Peyer's patch (tissue), 4 donors: ENCODE data around the gene ENPP7. TPM values are rescaled to one million over a fixed set of nuclear protein-coding genes. Genes with fewer than 3 reads are reported as not detected.

Experiments
- DNase-seq, 3 donors: peaks; one replicate each; pipeline ENCODE4 v3.0.0-alpha.2; 2017 to 2019
- H3K27ac ChIP-seq, 4 donors: fragments of 200-600 bp; sonication (generic); one replicate each; pipeline ENCODE4 v1.5.1; 2016 to 2019
- H3K27me3 ChIP-seq, 2 donors: fragments of 200-600 bp; sonication (generic); one replicate each; pipeline ENCODE4 v1.5.1; 2019
- H3K36me3 ChIP-seq, 3 donors: fragments of 200-600 bp; sonication (generic); one replicate each; pipeline ENCODE4 v1.5.1; 2016 to 2019
- H3K4me1 ChIP-seq, 4 donors: fragments of 200-600 bp; sonication (generic); one replicate each; pipeline ENCODE4 v1.5.1; 2016 to 2019
- H3K4me3 ChIP-seq, 4 donors: fragments of 200-600 bp; sonication (generic); 1 replicate in 3 of 4; 2 replicates in 1 of 4; pipeline ENCODE4 v1.5.1; 2016 to 2019; ENCODE audit warnings: mild to moderate bottlenecking in 1 of 4
- H3K9me3 ChIP-seq, 4 donors: fragments of 200-600 bp; sonication (generic); one replicate each; pipeline ENCODE4 v1.5.1; 2016 to 2019; ENCODE audit warnings: mild to moderate bottlenecking in 1 of 4
- POLR2A ChIP-seq, 2 donors: fragments of 450-650 bp; IDR thresholded peaks; one replicate each; pipeline ENCODE4 v1.5.1; 2017; ENCODE audit warnings: antibody characterized with exemption in 2 of 2, mild to moderate bottlenecking in 2 of 2, moderate library complexity in 2 of 2
- small RNA-seq, 2 donors: library from RNA; depleted of rRNA; stranded (forward); fragments of <200 nt; gene quantifications; one replicate each; pipeline ENCODE3, GENCODE V24; 2016
- total RNA-seq, 4 donors: library from RNA; depleted of rRNA; stranded (reverse); fragments of >200 nt; gene quantifications; one replicate each; pipeline ENCODE4 v1.1.0, GENCODE V29; 2016
- TF ChIP-seq, protein P1 (sequence below), 6 experiments: fragments of 450-650 bp in 4 of 6; fragments of 200-600 bp in 2 of 6; sonication (generic) in 1 of 6; IDR thresholded peaks; one replicate each; pipeline ENCODE4 v1.5.1; 2017 to 2019; ENCODE audit warnings: antibody characterized with exemption in 6 of 6, mild to moderate bottlenecking in 3 of 6, moderate library complexity in 1 of 6

ENPP7 gene
- total RNA-seq, 4 donors from 2014 or later = 17.2 to 27.3 (median 22.5) TPM; not detected in 1

DNA sequence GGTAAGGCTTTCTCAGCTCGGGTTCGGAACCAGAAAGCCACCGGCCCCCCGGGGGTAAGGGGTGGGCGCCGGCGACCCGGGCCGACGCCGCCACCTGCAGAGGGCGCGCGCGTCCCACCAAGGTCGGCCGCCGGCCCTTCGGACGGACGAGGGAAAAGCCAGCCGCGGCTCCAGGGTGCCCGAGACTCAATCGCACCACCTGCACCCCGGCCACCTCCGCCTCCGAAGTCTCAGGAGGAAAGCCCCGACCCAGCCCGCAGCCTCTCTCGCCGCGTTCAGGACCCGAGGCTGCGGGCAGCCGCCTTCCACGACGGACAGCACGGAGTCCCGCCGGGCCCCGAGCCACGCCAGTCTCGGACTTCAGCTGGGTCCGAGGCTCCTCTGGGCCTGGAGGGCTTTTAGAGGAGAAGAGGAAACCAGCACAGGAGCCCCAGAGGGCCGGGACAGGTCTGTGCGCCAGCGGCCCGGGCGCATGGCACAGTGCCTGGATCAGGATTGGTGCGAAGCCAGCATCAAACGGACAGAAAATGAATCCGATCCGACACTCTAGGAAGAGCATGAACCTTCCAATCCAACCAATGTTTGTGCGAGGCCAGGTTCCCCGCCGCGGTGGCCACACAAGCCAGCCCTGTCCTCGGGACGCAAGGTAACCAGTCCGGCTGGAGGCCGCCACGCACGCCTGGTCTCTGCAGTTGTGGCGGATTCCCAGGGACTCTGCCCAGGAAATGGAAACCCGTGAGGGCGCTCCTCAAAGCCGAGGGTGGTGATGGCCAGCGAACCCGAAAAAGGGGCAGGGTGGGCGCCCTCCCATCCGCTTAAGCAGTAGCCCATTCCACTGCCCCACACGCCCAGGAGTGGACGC is 59.4 kb downstream of the ENPP7 start:
- Histone ChIP-seq H3K4me1 (peaks cover 0 to 22% (median 13%) of the 10 kb centered on the region in 4 donors), H3K36me3 (peaks cover 0 to 4% (median 0%) of the 10 kb centered on the region in 3 donors), H3K27ac (no peak overlapping the region), H3K27me3 (peaks cover 3 to 45% of the 10 kb centered on the region in 2 donors), H3K4me3 (peak overlapping the region in 2 of 4 donors; percentile 10 to 29), H3K9me3 (no peaks in the 10 kb centered on the region)
- DNase-seq = peak; percentile 33 to 69 (median 66)
- TF ChIP-seq POLR2A (IDR thresholded peaks at IDR 0.05) = no peak
- TF ChIP-seq, protein P1, sequence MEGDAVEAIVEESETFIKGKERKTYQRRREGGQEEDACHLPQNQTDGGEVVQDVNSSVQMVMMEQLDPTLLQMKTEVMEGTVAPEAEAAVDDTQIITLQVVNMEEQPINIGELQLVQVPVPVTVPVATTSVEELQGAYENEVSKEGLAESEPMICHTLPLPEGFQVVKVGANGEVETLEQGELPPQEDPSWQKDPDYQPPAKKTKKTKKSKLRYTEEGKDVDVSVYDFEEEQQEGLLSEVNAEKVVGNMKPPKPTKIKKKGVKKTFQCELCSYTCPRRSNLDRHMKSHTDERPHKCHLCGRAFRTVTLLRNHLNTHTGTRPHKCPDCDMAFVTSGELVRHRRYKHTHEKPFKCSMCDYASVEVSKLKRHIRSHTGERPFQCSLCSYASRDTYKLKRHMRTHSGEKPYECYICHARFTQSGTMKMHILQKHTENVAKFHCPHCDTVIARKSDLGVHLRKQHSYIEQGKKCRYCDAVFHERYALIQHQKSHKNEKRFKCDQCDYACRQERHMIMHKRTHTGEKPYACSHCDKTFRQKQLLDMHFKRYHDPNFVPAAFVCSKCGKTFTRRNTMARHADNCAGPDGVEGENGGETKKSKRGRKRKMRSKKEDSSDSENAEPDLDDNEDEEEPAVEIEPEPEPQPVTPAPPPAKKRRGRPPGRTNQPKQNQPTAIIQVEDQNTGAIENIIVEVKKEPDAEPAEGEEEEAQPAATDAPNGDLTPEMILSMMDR (IDR thresholded peaks at IDR 0.05) = peak; percentile 35 to 85 (median 74)

DNA sequence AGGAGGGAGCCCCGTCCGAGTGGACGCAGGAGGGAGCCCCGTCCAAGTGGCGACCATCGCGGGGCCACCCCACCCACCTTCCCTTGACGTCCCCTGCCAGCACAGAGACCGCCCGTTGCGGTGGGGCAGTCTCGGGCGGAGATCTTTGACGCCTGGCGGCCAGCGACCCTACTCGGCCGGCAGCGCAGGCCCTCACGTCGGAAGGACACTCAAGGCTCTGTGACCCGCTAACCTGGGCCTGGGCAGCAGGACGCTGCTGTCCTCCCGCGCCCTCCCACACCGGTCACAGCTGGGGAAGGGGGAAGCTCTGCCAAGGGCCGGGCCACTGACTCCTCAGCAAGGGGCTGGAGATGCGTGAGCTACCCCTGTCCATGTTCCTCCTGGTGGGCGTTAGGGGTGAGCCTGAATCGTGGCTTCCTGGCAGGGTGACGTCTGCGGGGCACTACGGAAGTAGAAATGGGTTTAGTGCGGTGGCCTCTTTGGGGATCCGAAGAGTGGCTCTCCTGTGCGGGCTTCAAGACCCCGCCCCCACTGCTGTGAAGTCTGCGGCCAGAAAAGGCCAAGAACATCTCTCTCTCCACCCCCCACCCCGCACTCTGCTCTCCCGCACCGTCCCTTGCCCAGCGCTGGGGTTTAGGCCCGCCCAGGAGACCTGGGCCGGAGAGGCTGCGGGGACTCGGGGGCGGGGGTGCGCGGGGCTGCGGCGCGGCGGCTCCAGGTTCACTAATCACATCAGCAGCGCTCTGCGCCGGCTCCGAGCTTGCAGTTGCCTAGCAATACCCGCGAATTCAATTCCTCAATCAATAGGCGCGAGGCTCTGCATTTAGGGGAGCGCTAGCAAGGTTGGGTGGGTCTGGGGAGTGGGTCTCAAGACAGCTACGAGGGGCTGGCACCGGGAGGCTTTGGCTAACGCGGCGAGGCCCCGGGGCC is 60.3 kb downstream of the ENPP7 start:
- Histone ChIP-seq H3K36me3 (peaks cover 0 to 4% (median 0%) of the 10 kb centered on the region in 3 donors), H3K27me3 (peaks cover 3 to 45% of the 10 kb centered on the region in 2 donors), H3K4me1 (peaks cover 0 to 25% (median 17%) of the 10 kb centered on the region in 4 donors), H3K27ac (no peak overlapping the region), H3K4me3 (no peak overlapping the region), H3K9me3 (no peaks in the 10 kb centered on the region)
- TF ChIP-seq POLR2A (IDR thresholded peaks at IDR 0.05) = no peak
- TF ChIP-seq, protein P1 (IDR thresholded peaks at IDR 0.05) = no peak
- DNase-seq = peak in 1 of 3 donors; percentile 47

DNA sequence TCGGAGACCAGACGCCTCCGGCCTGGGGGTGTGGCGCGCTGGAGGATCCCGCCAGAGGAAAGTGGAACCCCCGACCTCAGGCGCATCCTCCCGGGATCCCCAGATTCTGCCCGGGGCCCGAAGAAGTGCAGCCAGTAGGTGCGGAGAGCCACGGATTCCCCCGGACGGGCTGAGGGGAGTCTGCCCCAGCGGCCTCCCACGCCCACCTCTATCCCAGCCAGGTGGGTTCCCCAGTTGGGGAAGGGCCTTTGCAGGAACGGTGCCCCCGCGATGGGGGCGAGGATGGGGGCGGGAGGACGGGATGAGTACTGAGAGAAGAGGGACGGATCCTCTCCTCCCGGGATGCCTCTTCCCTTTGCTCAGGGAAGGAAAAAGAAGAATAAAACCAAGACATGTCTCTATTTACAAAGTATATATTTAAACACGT is 61.0 kb downstream of the ENPP7 start:
- peak in 1 of 3 donors; percentile 50 for DNase-seq
- Histone ChIP-seq H3K36me3 (peaks cover 0 to 4% (median 0%) of the 10 kb centered on the region in 3 donors), H3K9me3 (no peaks in the 10 kb centered on the region), H3K4me1 (peaks cover 0 to 31% (median 21%) of the 10 kb centered on the region in 4 donors), H3K27ac (no peak overlapping the region), H3K27me3 (peaks cover 3 to 45% of the 10 kb centered on the region in 2 donors), H3K4me3 (no peak overlapping the region)
- TF ChIP-seq, protein P1 (IDR thresholded peaks at IDR 0.05) = no peak
- no peak for TF ChIP-seq POLR2A (IDR thresholded peaks at IDR 0.05)

Small RNA genes lying within 50 kb of the gene (small RNA-seq; reads per million reads assigned to genes)
- gene MIR4739 = 0 to 0.25 reads per million in 2 donors

Other genes with a start within 250 kb of the ENPP7 start
- gene RBFOX3, start 119.9 kb upstream of the ENPP7 start, total RNA-seq = under 1 TPM in 1 of 4 donors, not detected in 3; 0.40 TPM
- gene CBX2, start 47.2 kb downstream of the ENPP7 start, total RNA-seq = under 1 TPM; 0.18 to 0.85 (median 0.81) TPM
- gene CBX8, start 66.1 kb downstream of the ENPP7 start, total RNA-seq = 10 to 100 TPM in 1 of 4 donors, 1 to 10 TPM in 3; 2.5 to 14.9 (median 3.5) TPM
- gene CBX4, start 108.5 kb downstream of the ENPP7 start, total RNA-seq = 10 to 100 TPM in 2 of 4 donors, 1 to 10 TPM in 2; 4.9 to 19.0 (median 12.3) TPM